ENCODE results near the gene MRPL17. TPM values are rescaled to one million over a fixed set of nuclear protein-coding genes. Genes with fewer than 3 reads are reported as not detected.

MRPL17 gene
- total and polyA plus RNA-seq, 9 of the 15 experiments (the other 6 are each of a cell fraction or from before 2014, with no cell fraction given): 33.9 to 81.6 (median 43.9) TPM

- DNase-seq (ENCODE audit: extremely low read depth in 1 of 4, low spot score in 3 of 4): no peak
- H2AFZ ChIP-seq (ENCODE audit: low read depth, low read length): peak overlapping the region; percentile 77
- H3K4me1 ChIP-seq (replicated peaks in 1 of 2; ENCODE audit: control insufficient read depth in 2 of 2, insufficient read depth in 2 of 2, low read length in 2 of 2): peaks cover 21 to 41% of the 10 kb centered on the region in 2 experiments
- in situ Hi-C loops (cut with MboI): no loop called here
- POLR2A ChIA-PET: interaction anchor here (1.2 kb wide), 1 partner anchor 21 kb away, joined by 4 read pairs; no protein-coding TSS in a partner anchor
- CTCF ChIA-PET (ENCODE audit: low intra/inter-chr PET ratio): no interaction called here
- no peaks in the 10 kb centered on the region for H3K9me1 ChIP-seq (ENCODE audit: control insufficient read depth, insufficient read depth, low read length)
- peak overlapping the region in 1 of 2 experiments; percentile 13; a peak in 1 of 4 replicates for H3K9ac ChIP-seq (ENCODE audit: insufficient read depth in 1 of 2, low read depth in 2 of 2, low read length in 2 of 2)
- intact Hi-C loops (cut with micrococcal nuclease): no loop called here
- FAIRE-seq: no peak
- peak overlapping the region; percentile 9; the same call in 1 of the 2 replicates for H3K4me2 ChIP-seq (ENCODE audit: insufficient read depth, low read length)
- H3K4me3 ChIP-seq: no peak overlapping the region
- no peaks in the 10 kb centered on the region for H4K20me1 ChIP-seq (replicated peaks; ENCODE audit: control insufficient read depth, insufficient read depth, low read length)
- no TSS peak for BruUV-seq (replicated peaks)
- no peaks in the 10 kb centered on the region; a peak in 1 of 5 replicates for H3K27me3 ChIP-seq (ENCODE audit: control insufficient read depth in 2 of 2, insufficient read depth in 2 of 2, low read length in 2 of 2)
- WGBS (ENCODE audit: insufficient coverage, low coverage, missing lambda C conversion rate): no CpG with 5 or more reads among the region's 3 CpGs
- H3K36me3 ChIP-seq (ENCODE audit: control insufficient read depth, insufficient read depth, low read length): no peaks in the 10 kb centered on the region
- no peak for ATAC-seq
- no peaks in the 10 kb centered on the region for H3K79me2 ChIP-seq (ENCODE audit: control insufficient read depth, insufficient read depth, low read length)
- no peaks in the 10 kb centered on the region for H3K9me3 ChIP-seq (replicated peaks; ENCODE audit: control insufficient read depth, insufficient read depth, low read depth, low read length)
- TF ChIP-seq RNF2 (IDR thresholded peaks at IDR 0.05) (no peak), OTX1 (CRISPR knock-in tag; IDR thresholded peaks at IDR 0.05) (0 out of 2 replicates have a peak, but pooled peaks have one; percentile 15), BRD4 (IDR thresholded peaks at IDR 0.05) (no peak)
- no peak overlapping the region; the same call in 2 of the 3 replicates for H3K27ac ChIP-seq (ENCODE audit: extremely low read depth, low read depth, low read length)
Observed at GRCh38 chr11:6646576-6646917, 36.6 kb downstream of the MRPL17 start.

GRCh38 chr11:6646071-6646470 is 37.1 kb downstream of the MRPL17 start:
- intact Hi-C loops (cut with micrococcal nuclease): no loop called here
- in situ Hi-C loops (cut with MboI): no loop called here
- no peak for TF ChIP-seq GTF2A2 (tag; IDR thresholded peaks at IDR 0.05)
- peak; percentile 71; the same call in 1 of the 2 replicates for TF ChIP-seq FOXP1 (CRISPR knock-in tag; IDR thresholded peaks at IDR 0.05)
- TF ChIP-seq, protein P1, sequence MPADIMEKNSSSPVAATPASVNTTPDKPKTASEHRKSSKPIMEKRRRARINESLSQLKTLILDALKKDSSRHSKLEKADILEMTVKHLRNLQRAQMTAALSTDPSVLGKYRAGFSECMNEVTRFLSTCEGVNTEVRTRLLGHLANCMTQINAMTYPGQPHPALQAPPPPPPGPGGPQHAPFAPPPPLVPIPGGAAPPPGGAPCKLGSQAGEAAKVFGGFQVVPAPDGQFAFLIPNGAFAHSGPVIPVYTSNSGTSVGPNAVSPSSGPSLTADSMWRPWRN (IDR thresholded peaks at IDR 0.05; ENCODE audit: low read depth): peak; percentile 75
- peak; percentile 84 for TF ChIP-seq BHLHE40 (IDR thresholded peaks at IDR 0.05; ENCODE audit: low read length)
- TF ChIP-seq, protein P2, sequence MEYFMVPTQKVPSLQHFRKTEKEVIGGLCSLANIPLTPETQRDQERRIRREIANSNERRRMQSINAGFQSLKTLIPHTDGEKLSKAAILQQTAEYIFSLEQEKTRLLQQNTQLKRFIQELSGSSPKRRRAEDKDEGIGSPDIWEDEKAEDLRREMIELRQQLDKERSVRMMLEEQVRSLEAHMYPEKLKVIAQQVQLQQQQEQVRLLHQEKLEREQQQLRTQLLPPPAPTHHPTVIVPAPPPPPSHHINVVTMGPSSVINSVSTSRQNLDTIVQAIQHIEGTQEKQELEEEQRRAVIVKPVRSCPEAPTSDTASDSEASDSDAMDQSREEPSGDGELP (CRISPR knock-in tag; IDR thresholded peaks at IDR 0.05; ENCODE audit: borderline replicate concordance): 0 out of 2 replicates have a peak, but pooled peaks have one; percentile 60
- TF ChIP-seq USF1 (CRISPR knock-in tag; IDR thresholded peaks at IDR 0.05): peak; percentile 36; the same call in 1 of the 2 replicates
- TF ChIP-seq, protein P3, sequence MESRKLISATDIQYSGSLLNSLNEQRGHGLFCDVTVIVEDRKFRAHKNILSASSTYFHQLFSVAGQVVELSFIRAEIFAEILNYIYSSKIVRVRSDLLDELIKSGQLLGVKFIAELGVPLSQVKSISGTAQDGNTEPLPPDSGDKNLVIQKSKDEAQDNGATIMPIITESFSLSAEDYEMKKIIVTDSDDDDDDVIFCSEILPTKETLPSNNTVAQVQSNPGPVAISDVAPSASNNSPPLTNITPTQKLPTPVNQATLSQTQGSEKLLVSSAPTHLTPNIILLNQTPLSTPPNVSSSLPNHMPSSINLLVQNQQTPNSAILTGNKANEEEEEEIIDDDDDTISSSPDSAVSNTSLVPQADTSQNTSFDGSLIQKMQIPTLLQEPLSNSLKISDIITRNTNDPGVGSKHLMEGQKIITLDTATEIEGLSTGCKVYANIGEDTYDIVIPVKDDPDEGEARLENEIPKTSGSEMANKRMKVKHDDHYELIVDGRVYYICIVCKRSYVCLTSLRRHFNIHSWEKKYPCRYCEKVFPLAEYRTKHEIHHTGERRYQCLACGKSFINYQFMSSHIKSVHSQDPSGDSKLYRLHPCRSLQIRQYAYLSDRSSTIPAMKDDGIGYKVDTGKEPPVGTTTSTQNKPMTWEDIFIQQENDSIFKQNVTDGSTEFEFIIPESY (CRISPR knock-in tag; IDR thresholded peaks at IDR 0.05): peak; percentile 52

More at GRCh38 chr11:6646071-6646470, 37.1 kb downstream of the MRPL17 start:
- ChIA-PET CTCF (ENCODE audit: low intra/inter-chr PET ratio) (no interaction called here), POLR2A (no interaction called here)
- DNase-seq (ENCODE audit: extremely low read depth in 1 of 4, low spot score in 3 of 4): peak in 3 of 4 experiments; percentile 34 to 51 (median 37)
- Histone ChIP-seq H4K20me1 (replicated peaks; ENCODE audit: control insufficient read depth, insufficient read depth, low read length) (no peaks in the 10 kb centered on the region), H3K4me3 (no peak overlapping the region), H3K9ac (ENCODE audit: insufficient read depth in 1 of 2, low read depth in 2 of 2, low read length in 2 of 2) (peak overlapping the region in 1 of 2 experiments; percentile 75; a peak in 2 of 4 replicates), H3K9me3 (replicated peaks; ENCODE audit: control insufficient read depth, insufficient read depth, low read depth, low read length) (no peaks in the 10 kb centered on the region), H3K27me3 (ENCODE audit: control insufficient read depth in 2 of 2, insufficient read depth in 2 of 2, low read length in 2 of 2) (no peaks in the 10 kb centered on the region; a peak in 1 of 5 replicates), H3K4me2 (ENCODE audit: insufficient read depth, low read length) (peak overlapping the region; percentile 9; the same call in 1 of the 2 replicates), H3K27ac (ENCODE audit: extremely low read depth, low read depth, low read length) (no peak overlapping the region; the same call in 2 of the 3 replicates), H3K79me2 (ENCODE audit: control insufficient read depth, insufficient read depth, low read length) (no peaks in the 10 kb centered on the region), H2AFZ (ENCODE audit: low read depth, low read length) (peak overlapping the region; percentile 77), H3K36me3 (ENCODE audit: control insufficient read depth, insufficient read depth, low read length) (no peaks in the 10 kb centered on the region), H3K4me1 (replicated peaks in 1 of 2; ENCODE audit: control insufficient read depth in 2 of 2, insufficient read depth in 2 of 2, low read length in 2 of 2) (peaks cover 26 to 36% of the 10 kb centered on the region in 2 experiments), H3K9me1 (ENCODE audit: control insufficient read depth, insufficient read depth, low read length) (no peaks in the 10 kb centered on the region)
- peak; percentile 36; the same call in 1 of the 3 replicates for ATAC-seq
- FAIRE-seq: peak; percentile 49
- WGBS (ENCODE audit: insufficient coverage, low coverage, missing lambda C conversion rate): 51% methylated on average over 8 of the region's 12 CpGs
- no TSS peak for BruUV-seq (replicated peaks)

Data from K562 (cell line).